Esophagus muscularis mucosa (tissue), 4 donors: Measurements from ENCODE around the gene GSG1L.

Experiments used
- EP300 ChIP-seq: sonication (generic); formaldehyde crosslinking; IDR thresholded peaks from one replicate; pipeline ENCODE4 v1.6.1; 2017; ENCODE audit warnings: antibody characterized with exemption
- POLR2A ChIP-seq: fragments of 450-650 bp; IDR thresholded peaks from one replicate; pipeline ENCODE4 v1.6.1; 2017; ENCODE audit warnings: antibody characterized with exemption, moderate library complexity, mild to moderate bottlenecking, low read depth
- POLR2AphosphoS5 ChIP-seq, 2 donors: sonication (generic); formaldehyde crosslinking; IDR thresholded peaks; one replicate each; pipeline ENCODE4 v1.6.1; 2017; ENCODE audit warnings: antibody characterized with exemption in 2 of 2
- TF ChIP-seq, protein P1 (sequence below), 3 experiments: fragments of 200-600 bp in 2 of 3; fragments of 450-650 bp in 1 of 3; sonication (generic) in 2 of 3; IDR thresholded peaks; one replicate each; pipeline ENCODE4 v1.5.1; 2017 to 2019; ENCODE audit warnings: antibody characterized with exemption in 3 of 3, mild to moderate bottlenecking in 2 of 3, moderate library complexity in 1 of 3

DNA sequence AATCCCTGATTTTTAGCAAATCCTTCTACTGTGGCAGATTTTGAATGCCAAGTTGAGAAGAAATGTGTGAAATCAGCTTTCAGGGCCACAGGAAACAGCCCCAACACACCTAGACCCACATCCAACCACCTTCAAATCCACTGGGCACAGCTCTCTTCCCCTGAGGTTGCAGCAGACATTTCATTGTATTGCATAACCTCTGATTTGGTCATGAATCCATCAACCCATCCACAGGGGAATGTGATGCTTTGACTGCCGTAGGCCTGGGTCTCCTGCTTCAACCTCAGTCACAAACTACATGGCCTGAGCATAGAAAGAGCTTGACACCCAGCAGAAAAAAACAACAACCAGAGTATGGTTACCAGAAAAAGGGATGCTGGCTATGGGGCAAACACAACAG lies 145.6 kb downstream of the GSG1L start:
- TF ChIP-seq, protein P1, sequence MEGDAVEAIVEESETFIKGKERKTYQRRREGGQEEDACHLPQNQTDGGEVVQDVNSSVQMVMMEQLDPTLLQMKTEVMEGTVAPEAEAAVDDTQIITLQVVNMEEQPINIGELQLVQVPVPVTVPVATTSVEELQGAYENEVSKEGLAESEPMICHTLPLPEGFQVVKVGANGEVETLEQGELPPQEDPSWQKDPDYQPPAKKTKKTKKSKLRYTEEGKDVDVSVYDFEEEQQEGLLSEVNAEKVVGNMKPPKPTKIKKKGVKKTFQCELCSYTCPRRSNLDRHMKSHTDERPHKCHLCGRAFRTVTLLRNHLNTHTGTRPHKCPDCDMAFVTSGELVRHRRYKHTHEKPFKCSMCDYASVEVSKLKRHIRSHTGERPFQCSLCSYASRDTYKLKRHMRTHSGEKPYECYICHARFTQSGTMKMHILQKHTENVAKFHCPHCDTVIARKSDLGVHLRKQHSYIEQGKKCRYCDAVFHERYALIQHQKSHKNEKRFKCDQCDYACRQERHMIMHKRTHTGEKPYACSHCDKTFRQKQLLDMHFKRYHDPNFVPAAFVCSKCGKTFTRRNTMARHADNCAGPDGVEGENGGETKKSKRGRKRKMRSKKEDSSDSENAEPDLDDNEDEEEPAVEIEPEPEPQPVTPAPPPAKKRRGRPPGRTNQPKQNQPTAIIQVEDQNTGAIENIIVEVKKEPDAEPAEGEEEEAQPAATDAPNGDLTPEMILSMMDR (IDR thresholded peaks at IDR 0.05), result no peak
- no peak for TF ChIP-seq EP300
- no peak for TF ChIP-seq POLR2AphosphoS5 (IDR thresholded peaks at IDR 0.05)
- TF ChIP-seq POLR2A, result no peak
